Measurements from ENCODE around the gene ITPK1.

Gene ITPK1

DNA sequence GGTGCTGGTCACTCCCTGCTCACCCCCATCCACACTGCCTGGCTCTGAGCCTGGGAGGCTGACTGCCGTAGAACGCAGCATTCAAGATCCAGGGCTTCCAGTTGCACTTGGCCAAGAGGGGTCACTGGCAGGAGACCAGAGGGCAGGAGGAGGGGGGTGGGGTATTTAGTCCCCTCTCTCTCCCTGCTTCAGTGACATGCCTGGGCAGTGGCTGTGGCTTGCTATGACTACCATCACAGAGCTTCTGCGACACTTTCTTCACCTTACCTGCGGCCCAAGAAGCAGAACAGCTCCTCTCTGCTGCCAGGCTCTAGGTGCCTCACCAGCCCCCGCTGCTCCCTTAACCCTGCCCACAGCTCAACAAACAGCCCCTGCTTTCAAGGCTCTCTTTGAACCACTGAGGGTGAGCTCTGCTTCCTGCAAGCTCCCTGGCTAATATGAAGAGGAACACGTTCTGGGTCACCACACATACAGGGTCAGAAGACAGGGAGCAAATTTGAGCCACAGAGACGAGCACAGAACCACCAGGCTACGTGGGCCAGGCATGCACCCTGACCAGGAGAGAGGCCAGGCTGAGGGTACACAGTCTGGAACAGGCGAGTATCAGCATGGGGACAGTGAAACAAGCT, 55.7 kb downstream of the ITPK1 start:
- no peak for DNase-seq (ENCODE audit: low spot score)

DNA sequence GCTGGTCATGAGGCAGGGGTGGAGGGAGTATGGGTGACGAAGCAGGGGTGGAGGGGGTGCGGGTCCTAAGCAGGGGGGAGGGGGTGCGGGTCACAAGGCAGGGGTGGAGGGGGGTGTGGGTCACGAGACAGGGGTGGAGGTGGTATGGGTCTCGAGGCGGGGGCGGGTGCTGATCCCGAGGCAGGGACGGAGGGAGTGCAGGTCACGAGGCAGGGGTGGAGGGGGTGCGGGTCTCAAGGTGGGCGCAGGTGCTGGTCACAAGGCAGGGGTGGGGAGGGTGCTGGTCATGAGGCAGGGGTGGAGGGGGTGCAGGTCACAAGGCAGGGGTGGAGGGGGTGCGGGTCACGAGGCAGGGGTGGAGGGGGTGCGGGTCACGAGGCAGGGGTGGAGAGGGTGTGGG, 56.5 kb downstream of the ITPK1 start:
- DNase-seq (ENCODE audit: low spot score) = no peak

DNA sequence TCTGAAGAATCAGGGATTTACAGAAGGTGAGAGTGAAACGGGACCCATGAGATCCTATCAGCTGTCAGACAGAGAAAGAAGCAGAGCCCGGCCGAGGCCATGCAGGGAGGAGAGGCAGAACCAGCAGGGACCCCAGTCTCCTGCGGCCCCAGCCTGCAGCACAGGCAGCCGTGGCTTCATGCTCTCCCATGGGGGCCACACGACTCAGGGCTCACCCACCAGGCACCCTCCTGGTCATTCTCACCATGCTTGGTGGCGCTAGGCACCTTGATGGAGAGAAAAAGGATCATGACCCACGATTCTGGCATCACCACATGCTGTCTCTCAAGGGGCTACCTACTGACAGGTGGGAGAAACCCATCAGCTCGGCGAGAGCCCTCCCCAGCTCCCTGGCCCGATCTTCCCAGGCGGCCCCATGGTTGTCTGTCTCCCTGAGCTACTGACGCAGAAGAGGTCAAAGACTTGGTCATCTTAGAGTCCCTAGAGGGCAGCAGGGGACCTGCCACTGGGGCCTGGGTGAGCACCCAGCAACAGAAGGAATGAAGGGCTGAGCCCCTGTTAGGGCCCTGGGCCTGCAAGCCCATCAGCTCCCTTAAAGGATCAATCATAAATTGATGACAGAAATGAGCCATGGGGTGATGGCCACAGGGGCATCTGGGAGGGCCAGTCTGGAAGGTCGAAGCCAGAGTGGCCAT, 58.0 kb downstream of the ITPK1 start:
- DNase-seq (ENCODE audit: low spot score) = no peak

- DNase-seq (ENCODE audit: low spot score) = no peak
These were observed 58.7 kb downstream of the ITPK1 start for GRCh38 chr14:93056840-93057585.

- DNase-seq (ENCODE audit: low spot score) = no peak
These were observed 59.4 kb downstream of the ITPK1 start for GRCh38 chr14:93056166-93056839.

DNA sequence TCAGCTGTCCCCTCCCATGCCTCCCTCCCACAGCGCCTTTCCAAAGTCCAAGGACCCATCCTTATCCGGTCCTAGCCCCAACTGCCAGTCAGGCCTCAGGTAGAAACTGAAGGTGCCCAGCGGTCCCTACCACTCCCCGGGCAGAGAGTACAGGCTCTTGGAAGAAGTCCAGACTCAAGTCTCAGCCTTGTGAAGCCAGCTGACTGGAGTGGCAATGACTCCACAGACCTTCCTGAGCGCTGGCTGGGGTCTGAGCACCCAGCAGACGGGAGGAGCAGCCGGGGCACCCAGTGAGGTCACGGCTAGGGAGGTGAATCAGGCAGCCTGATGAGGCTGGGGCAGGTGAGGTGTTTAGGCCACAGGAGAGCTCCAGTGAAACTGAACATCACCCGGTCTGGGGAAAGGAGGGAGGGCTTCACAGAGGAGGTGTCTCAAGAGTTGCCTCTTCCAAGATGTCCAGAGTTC, 60.0 kb downstream of the ITPK1 start:
- no peak for DNase-seq (ENCODE audit: low spot score)

DNA sequence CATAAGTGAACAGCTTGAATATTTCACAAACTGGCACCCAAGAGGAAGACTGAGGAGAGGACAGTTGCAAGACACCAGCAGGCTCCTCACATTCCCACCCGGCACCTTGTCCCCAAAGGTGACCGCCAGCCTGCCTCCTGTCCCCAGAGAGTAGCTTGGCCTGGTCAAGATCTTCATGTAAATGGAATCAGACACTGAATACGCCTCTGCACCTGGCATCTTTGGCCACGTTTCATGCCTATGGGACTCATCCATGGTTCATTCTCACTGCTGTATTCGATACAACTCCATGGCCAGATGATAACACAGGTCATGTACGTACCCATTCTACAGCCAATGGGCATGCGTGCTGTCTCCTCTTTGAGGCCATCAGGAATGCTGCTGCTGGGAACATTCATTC, 60.8 kb downstream of the ITPK1 start:
- no peak for DNase-seq (ENCODE audit: low spot score)

DNA sequence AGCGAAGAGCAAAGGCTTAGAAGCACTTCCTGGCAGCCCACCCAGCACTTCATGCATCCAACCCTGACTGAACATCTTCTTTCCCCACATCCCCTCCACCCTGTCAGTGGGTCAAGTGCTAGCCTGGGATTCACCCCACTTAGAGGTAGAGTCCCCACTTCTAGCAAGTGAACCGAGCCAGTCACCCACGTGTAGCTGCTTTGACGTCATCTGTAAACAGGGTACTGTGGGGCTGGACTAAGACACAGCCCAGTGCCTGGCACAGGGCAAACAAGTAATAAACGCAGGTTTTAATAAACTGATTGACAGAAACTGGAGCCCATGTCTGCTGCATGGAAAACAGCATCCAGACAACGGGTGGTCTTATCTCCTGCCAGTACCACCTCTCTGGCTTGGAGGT, 61.7 kb downstream of the ITPK1 start:
- no peak for DNase-seq (ENCODE audit: low spot score)

GRCh38 chr14:93051600-93052546, 63.9 kb downstream of the ITPK1 start:
- no peak for DNase-seq (ENCODE audit: low spot score)

DNA sequence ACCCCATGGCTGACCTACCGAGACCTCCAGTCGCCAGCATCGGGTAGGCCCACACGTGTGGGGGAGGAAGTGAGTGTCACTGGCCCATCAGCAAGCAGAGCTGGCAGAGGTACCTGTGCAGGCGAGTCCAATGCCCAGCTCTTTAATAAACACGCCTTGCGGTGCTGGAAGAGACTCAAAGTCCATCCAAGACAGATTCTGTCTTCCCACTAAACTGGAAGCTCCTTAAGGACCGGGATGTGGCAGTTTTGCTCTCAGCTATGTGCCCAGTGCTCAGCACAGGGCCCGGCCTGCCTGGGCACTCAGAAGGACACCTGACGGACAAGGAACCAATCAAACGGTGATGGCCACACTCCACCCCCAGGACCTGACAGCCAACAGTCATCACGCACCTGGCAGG, 65.0 kb downstream of the ITPK1 start:
- no peak for DNase-seq (ENCODE audit: low spot score)

- DNase-seq (ENCODE audit: low spot score) = no peak
These were observed 65.8 kb downstream of the ITPK1 start for GRCh38 chr14:93049867-93050331.

DNA sequence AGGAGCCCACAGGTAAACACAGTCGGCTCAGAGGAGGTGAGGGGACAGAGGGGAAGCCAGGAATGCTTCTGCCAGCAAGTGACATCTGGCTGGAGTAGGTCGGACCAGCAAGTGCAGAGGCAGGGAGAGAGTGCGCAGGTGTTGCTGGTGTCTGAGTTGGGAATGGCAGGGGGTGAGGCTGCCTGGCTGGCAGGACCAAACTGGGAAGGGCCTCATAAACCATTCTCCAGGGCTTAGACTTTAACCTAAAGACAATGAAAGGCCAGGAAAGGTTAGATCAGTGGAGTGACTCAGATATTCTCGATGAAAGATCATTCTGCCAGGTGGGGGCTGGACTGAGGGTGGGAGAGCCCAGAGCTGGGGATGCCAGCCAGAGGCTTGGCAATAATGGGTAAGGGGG, 66.4 kb downstream of the ITPK1 start:
- DNase-seq (ENCODE audit: low spot score) = no peak

DNA sequence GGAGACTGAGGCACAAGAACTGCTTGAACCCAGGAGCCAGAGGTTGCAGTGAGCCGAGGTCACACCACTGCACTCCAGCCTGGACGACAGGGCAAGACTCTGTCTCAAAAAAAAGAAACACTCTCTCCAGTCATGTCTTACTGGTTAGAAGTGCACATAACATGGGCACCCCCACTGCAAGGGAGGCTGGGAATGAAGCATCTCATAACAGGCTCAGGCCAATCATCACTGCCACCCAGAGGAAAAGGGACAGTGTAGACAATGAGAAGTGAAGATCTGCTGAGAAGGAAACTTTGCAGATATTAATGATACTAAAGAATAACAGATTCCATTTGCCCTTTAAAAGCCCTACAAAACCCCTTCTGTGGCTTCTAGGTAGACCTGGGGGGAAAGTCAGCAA, 66.9 kb downstream of the ITPK1 start:
- no peak for DNase-seq (ENCODE audit: low spot score)

- no peak for DNase-seq (ENCODE audit: low spot score)
These were observed 68.1 kb downstream of the ITPK1 start for GRCh38 chr14:93047661-93048060.

GRCh38 chr14:93047157-93047556, 68.6 kb downstream of the ITPK1 start:
- no peak for DNase-seq (ENCODE audit: low spot score)

DNA sequence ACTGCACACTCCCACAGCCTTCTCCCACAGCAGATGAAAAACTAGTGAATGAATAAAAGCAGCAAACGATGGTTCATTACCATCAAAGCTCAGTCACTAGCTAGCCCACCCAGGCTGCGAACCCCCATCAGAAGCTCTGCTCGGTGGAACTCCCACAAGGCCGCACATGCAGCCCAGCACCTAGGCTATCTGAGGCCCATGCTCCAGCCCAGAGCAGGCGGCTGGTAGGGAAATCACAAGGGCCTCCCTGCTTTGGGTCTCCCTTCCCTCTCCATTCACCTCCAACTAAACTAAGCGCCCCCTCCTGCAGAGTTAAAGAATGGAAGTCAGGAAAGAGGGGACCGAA, 69.0 kb downstream of the ITPK1 start:
- no peak for DNase-seq (ENCODE audit: low spot score)

DNA sequence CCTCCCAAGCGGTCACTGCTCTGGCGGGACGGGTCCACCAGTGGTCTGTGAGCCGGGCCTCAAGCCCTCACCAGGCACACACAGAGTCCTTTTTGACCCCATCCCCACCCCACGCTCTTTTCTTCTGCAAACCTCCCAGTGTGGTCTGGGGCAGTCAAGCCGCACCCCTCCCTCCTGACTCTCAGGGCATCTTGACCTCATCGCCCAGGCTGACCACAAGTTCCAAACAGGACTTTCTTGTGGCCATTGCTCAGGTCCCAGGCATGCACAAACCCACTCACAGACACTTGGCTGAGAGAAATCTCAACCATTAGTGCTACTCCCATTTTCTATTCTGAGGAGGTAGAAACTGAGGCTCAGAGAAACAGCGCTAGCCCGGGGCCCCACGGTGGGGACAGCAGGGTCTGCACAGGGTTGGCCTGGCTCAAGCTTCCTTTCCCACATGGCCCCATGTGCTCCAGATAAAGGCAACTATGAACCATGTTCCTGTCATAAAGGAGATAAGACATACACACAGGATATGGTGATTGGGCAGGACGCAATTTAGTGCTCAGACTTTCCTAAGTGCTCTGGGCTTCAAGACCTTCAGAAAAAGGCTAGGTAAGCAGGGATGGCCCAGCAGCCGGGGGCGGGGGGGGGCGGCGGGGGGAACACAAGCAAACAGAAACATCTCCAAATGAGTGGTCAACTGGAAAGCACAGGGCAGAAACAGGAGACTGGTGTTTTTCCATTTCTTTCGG, 69.6 kb downstream of the ITPK1 start:
- DNase-seq (ENCODE audit: low spot score) = no peak

DNA sequence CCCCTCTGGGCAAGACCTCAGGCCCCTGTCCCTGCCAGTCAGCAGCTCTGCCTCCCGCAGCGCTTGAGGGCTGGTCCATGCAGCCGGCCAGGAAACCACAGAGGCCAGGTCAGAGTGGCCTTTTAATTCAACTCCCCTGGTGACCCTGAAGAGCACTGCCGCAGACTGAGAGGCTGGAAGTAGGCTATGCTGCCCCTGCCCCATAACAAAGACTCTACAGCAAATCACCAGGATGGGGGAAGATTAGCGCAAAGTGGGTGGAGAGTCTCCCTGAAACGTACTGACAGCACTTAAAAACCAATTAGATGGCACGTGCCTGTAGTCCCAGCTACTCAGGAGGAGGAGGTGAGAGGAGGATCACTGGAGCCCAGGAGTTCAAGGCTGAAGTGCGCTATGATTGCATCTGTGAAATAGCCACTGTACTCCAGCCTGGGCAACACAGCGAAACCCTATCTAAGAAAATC, 70.5 kb downstream of the ITPK1 start:
- DNase-seq (ENCODE audit: low spot score) = peak; percentile 75

DNA sequence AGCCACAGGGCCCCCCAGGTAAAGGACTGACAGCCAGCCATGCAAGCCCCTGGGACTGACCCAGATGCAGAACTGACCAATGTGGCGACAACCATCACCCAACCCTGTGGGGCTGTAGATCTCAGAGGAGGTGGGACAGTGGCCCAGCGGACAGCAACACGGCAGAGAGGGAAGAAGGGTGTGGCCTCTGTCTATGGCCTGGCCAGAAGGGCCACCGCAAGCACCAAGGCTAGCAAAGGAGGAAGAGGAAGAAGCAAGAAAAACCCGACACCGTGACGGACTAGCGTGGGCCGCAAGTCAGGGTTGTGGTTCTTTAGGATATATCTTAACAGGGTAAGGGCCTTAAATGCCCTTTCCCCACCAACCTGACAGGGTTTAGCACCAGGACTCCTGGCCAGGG, 71.2 kb downstream of the ITPK1 start:
- no peak for DNase-seq (ENCODE audit: low spot score)

- no peak for DNase-seq (ENCODE audit: low spot score)
These were observed 71.6 kb downstream of the ITPK1 start for GRCh38 chr14:93044121-93044520.
